Measurements from ENCODE around the gene CEPT1.

DNA sequence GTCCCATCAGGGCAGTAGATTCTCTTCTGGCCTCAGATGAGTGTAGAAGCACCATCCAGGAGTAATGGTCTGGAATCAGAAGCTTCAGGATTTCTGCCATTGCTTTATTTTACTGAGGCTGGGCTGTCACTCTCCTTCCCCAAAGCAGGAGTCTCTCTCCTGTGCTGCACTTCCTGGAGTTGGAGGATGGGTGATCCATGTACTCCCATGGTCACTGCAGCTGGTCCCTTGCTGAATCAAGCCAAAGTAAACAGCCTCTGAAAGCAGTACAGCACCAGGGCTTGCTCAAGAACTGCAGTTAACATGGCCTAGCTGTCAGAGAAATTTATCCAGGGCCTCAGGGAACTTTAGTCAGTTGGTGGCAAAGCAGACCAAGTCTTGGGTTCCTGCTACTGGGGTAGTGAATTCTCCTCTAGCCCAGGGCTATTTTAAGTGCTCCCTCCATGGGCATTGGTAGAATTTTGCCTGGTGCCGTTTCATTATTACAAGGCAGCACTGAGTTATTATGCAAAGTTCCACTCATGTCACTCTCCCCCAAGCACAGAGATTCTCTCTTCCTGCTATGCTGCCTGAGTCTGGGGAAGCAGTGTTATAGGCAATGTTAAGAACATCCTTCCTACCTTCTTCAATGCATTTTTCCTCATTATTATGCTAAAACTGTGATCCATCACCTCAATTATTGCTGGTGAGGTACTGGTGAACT lies 29.7 kb upstream of the CEPT1 start:
- TF ChIP-seq POLR2AphosphoS5 (IDR thresholded peaks at IDR 0.05; ENCODE audit: low read depth, low read length) (no peak), POLR2A (IDR thresholded peaks at IDR 0.05; ENCODE audit: low read depth, low read length) (no peak), SPI1 (IDR thresholded peaks at IDR 0.05; ENCODE audit: low read depth, low read length) (no peak), TAF1 (IDR thresholded peaks at IDR 0.05; ENCODE audit: low read depth, low read length) (no peak)

Measured in GM12891 (cell line).